HG03066 (cell line): ENCODE results near the gene HOXC10.

ENCODE experiments used
- ATAC-seq: cut with Tn5 transposase; IDR thresholded peaks from one replicate; pipeline ENCODE4 v1.9.1; 2021; ENCODE audit warnings: low read depth; ENCODE audit not compliant: unreplicated experiment

The HOXC10 gene

GRCh38 chr12:53975479-53976152 lies 9.3 kb upstream of the HOXC10 start:
- no peak for ATAC-seq

GRCh38 chr12:53976172-53976822 lies 8.6 kb upstream of the HOXC10 start:
- no peak for ATAC-seq

GRCh38 chr12:53976823-53977595 lies 7.9 kb upstream of the HOXC10 start:
- no peak for ATAC-seq

GRCh38 chr12:53977596-53978445 lies 7.1 kb upstream of the HOXC10 start:
- ATAC-seq, result no peak

- ATAC-seq, result no peak
These were observed 6.2 kb upstream of the HOXC10 start for GRCh38 chr12:53978477-53979356.

- no peak for ATAC-seq
These were observed 4.7 kb upstream of the HOXC10 start for GRCh38 chr12:53980104-53980801.

GRCh38 chr12:53980802-53981496 lies 4.0 kb upstream of the HOXC10 start:
- no peak for ATAC-seq

GRCh38 chr12:53981634-53982565 lies 3.0 kb upstream of the HOXC10 start:
- ATAC-seq, result no peak

- ATAC-seq, result no peak
These were observed 2.0 kb upstream of the HOXC10 start for GRCh38 chr12:53982648-53983567.

- ATAC-seq, result no peak
These were observed 1.4 kb upstream of the HOXC10 start for GRCh38 chr12:53983568-53983949.

GRCh38 chr12:53983950-53984572 lies 885 bp upstream of the HOXC10 start:
- ATAC-seq, result no peak

GRCh38 chr12:53985692-53985993 lies 697 bp downstream of the HOXC10 start:
- ATAC-seq, result no peak

GRCh38 chr12:53985994-53986685 lies 1.2 kb downstream of the HOXC10 start:
- ATAC-seq, result no peak

GRCh38 chr12:53986686-53987483 lies 1.9 kb downstream of the HOXC10 start:
- no peak for ATAC-seq

GRCh38 chr12:53987787-53988230 lies 2.9 kb downstream of the HOXC10 start:
- ATAC-seq, result no peak
